Measurements from ENCODE around the gene UBE2E2.

GRCh38 chr3:23539185-23539584 lies 336.1 kb downstream of the UBE2E2 start:
- TF ChIP-seq CTCF (IDR thresholded peaks at IDR 0.05; ENCODE audit: poor library complexity, severe bottlenecking) (no peak), EZH2 (IDR thresholded peaks at IDR 0.05; ENCODE audit: borderline replicate concordance, insufficient read depth, low read length, poor library complexity, severe bottlenecking) (no peak), POLR2AphosphoS5 (IDR thresholded peaks at IDR 0.05) (no peak)
